Endothelial cell of umbilical vein (primary cell): ENCODE measurements around the gene CACNA2D3. TPM values are rescaled to one million over a fixed set of nuclear protein-coding genes. Genes with fewer than 3 reads are reported as not detected.

Source experiments
- BruUV-seq: library from RNA; stranded (reverse); fragments of 400-500 nt; replicated peaks from 2 replicates; lab custom pipeline; 2021; lab: Mats Ljungman, UMichigan
- CTCF ChIA-PET: fragments of 300-600, 350-600 bp; sonication (Branson Sonifier 250); formaldehyde crosslinking; loops from one replicate; lab custom pipeline; 2021; ENCODE audit warnings: antibody characterized with exemption, inconsistent platforms; lab: Charles Lee
- POLR2A ChIA-PET: fragments of 300-600, 350-600 bp; sonication (Branson Sonifier 250); formaldehyde crosslinking; loops from one replicate; lab custom pipeline; 2021; ENCODE audit warnings: antibody characterized with exemption, inconsistent platforms; lab: Charles Lee
- DNase-seq: peaks from one replicate; pipeline ENCODE4 v3.0.0-alpha.2; 2011; ENCODE audit warnings: low read depth, low spot score
- FAIRE-seq: peaks from 2 replicates; lab custom pipeline; 2011; peaks lifted over from hg19 to GRCh38; lab: Jason Lieb, UNC
- H2AFZ ChIP-seq: 2 replicates; pipeline ENCODE4 v1.6.0; 2012; ENCODE audit warnings: low read depth, low read length, control low read depth, inconsistent platforms
- H3K27ac ChIP-seq: 2 replicates; pipeline ENCODE4 v1.5.1; 2011; ENCODE audit warnings: low read depth, mild to moderate bottlenecking, control low read depth, low read length, moderate library complexity; ENCODE audit not compliant: insufficient read depth
- H3K27me3 ChIP-seq, 2 experiments: 2 replicates each; pipeline versions ENCODE4 v1.6.0 to v1.6.1; 2011; ENCODE audit warnings: low read length in 2 of 2, mixed read lengths in 1 of 2; ENCODE audit not compliant: control insufficient read depth in 2 of 2, insufficient read depth in 2 of 2
- H3K36me3 ChIP-seq, 2 experiments: 2 replicates in 1 of 2; 3 replicates in 1 of 2; pipeline ENCODE4 v1.5.1; 2011; ENCODE audit warnings: low read length in 2 of 2, mild to moderate bottlenecking in 1 of 2, moderate library complexity in 1 of 2; ENCODE audit not compliant: control insufficient read depth in 2 of 2, insufficient read depth in 2 of 2; ENCODE audit errors: extremely low read depth in 1 of 2
- H3K4me1 ChIP-seq: 3 replicates; pipeline ENCODE4 v1.5.1; 2011; ENCODE audit warnings: mild to moderate bottlenecking, low read length; ENCODE audit not compliant: control insufficient read depth, insufficient read depth; ENCODE audit errors: extremely low read depth
- H3K4me2 ChIP-seq: 2 replicates; pipeline ENCODE4 v1.6.1; 2011; ENCODE audit warnings: low read length, control low read depth, mixed read lengths; ENCODE audit not compliant: insufficient read depth
- H3K4me3 ChIP-seq, 3 experiments: fragments of 200-600 bp in 1 of 3; sonication (generic), shearing (Covaris generic) in 1 of 3; replicated peaks in 1 of 3; 2 replicates each; pipeline ENCODE4 v1.5.1; 2011 to 2016; ENCODE audit warnings: control low read depth in 3 of 3, low read length in 3 of 3, mild to moderate bottlenecking in 2 of 3, inconsistent platforms in 1 of 3, low read depth in 1 of 3, moderate library complexity in 1 of 3; ENCODE audit not compliant: insufficient read depth in 1 of 3
- H3K79me2 ChIP-seq: 2 replicates; pipeline ENCODE4 v1.6.0; 2012; ENCODE audit warnings: low read length, inconsistent platforms; ENCODE audit not compliant: control insufficient read depth, insufficient read depth
- H3K9ac ChIP-seq: replicated peaks from 2 replicates; pipeline ENCODE3; 2011; ENCODE audit warnings: low read length, control low read depth; ENCODE audit not compliant: insufficient read depth; ENCODE audit errors: extremely low read depth
- H3K9me1 ChIP-seq: replicated peaks from 3 replicates; pipeline ENCODE4 v1.6.0; 2011; ENCODE audit warnings: mild to moderate bottlenecking, low read length; ENCODE audit not compliant: control insufficient read depth, insufficient read depth; ENCODE audit errors: extremely low read depth
- H3K9me3 ChIP-seq: replicated peaks from 2 replicates; pipeline ENCODE4 v1.5.1; 2012; ENCODE audit warnings: low read length, inconsistent platforms; ENCODE audit not compliant: control insufficient read depth, insufficient read depth
- H4K20me1 ChIP-seq: replicated peaks from 2 replicates; pipeline ENCODE3; 2011; ENCODE audit warnings: mild to moderate bottlenecking, low read length; ENCODE audit not compliant: control insufficient read depth, insufficient read depth; ENCODE audit errors: extremely low read depth
- CTCF ChIP-seq, 2 donors: IDR thresholded peaks; 1 replicate in 1 of 2; 2 replicates in 1 of 2; pipeline ENCODE4 v1.5.1; 2011; ENCODE audit warnings: low read length in 2 of 2, mild to moderate bottlenecking in 2 of 2, moderate library complexity in 2 of 2, control low read depth in 1 of 2, inconsistent platforms in 1 of 2, low read depth in 1 of 2; ENCODE audit not compliant: insufficient read depth in 1 of 2; ENCODE audit errors: extremely low read depth in 1 of 2
- EZH2 ChIP-seq: IDR thresholded peaks from 2 replicates; pipeline ENCODE4 v1.6.1; 2012; ENCODE audit warnings: borderline replicate concordance, low read depth, mild to moderate bottlenecking, moderate library complexity, low read length, inconsistent platforms; ENCODE audit not compliant: severe bottlenecking
- FOS ChIP-seq: IDR thresholded peaks from 2 replicates; pipeline ENCODE4 v1.6.1; 2011; ENCODE audit warnings: mild to moderate bottlenecking, low read length, moderate library complexity, borderline replicate concordance; ENCODE audit not compliant: insufficient read depth
- GATA2 ChIP-seq: IDR thresholded peaks from 2 replicates; pipeline ENCODE4 v1.7.0; 2011; ENCODE audit warnings: low read depth, mild to moderate bottlenecking, moderate library complexity, mixed read lengths, low read length; ENCODE audit not compliant: insufficient read length, insufficient read depth
- JUN ChIP-seq: IDR thresholded peaks from 2 replicates; pipeline ENCODE4 v1.6.1; 2011; ENCODE audit warnings: borderline replicate concordance, low read depth; ENCODE audit not compliant: insufficient read length, insufficient read depth
- MAX ChIP-seq: IDR thresholded peaks from 2 replicates; pipeline ENCODE4 v1.6.1; 2011; ENCODE audit not compliant: insufficient read depth, insufficient read length
- MYC ChIP-seq: IDR thresholded peaks from one replicate; pipeline ENCODE4 v1.6.1; 2011; ENCODE audit warnings: mild to moderate bottlenecking, low read depth, low read length
- POLR2A ChIP-seq: IDR thresholded peaks from 2 replicates; pipeline ENCODE4 v1.6.1; 2012; ENCODE audit warnings: low read depth, mild to moderate bottlenecking, control low read depth, low read length
- POLR2AphosphoS5 ChIP-seq: IDR thresholded peaks from 2 replicates; pipeline ENCODE4 v1.6.1; 2012; ENCODE audit warnings: low read depth, mild to moderate bottlenecking, control low read depth, low read length, moderate library complexity; ENCODE audit not compliant: insufficient read depth
- dilution Hi-C: fragments of 300-500 bp; cut with MboI; formaldehyde crosslinking; loops from one replicate; pipeline ENCODE4 v1.15.0; 2019; ENCODE audit warnings: low sequenced_read_pairs; ENCODE audit not compliant: extremely low pct_ligation_motif_present
- intact Hi-C: fragments of 100-400 bp; cut with micrococcal nuclease; formaldehyde crosslinking; loops from one replicate; pipeline ENCODE4 v1.10.0; 2022
- polyA plus RNA-seq, 4 experiments: library from polyadenylated mRNA; depleted of rRNA in 3 of 4; stranded (reverse) in 3 of 4; unstranded in 1 of 4; fragments of >200 nt; gene quantifications; 2 replicates each; pipeline versions ENCODE4 v1.2.1 to v1.2.3, GENCODE V29; 2011 to 2012; ENCODE audit warnings: missing spikeins in 1 of 4
- total RNA-seq: library from RNA; stranded (reverse); gene quantifications from 2 replicates; pipeline ENCODE4 v1.2.3, GENCODE V29; 2021

CACNA2D3 gene
- total and polyA plus RNA-seq, 2 donors (not counting 3 experiments of a cell fraction or from before 2014, with no cell fraction given) = not detected

- Histone ChIP-seq H3K9ac (no peak overlapping the region), H3K4me1 (no peaks in the 10 kb centered on the region), H3K36me3 (no peaks in the 10 kb centered on the region), H3K27ac (no peak overlapping the region), H3K4me2 (no peak overlapping the region), H3K79me2 (no peaks in the 10 kb centered on the region), H4K20me1 (no peaks in the 10 kb centered on the region), H3K4me3 (no peak overlapping the region), H3K9me3 (no peaks in the 10 kb centered on the region), H3K27me3 (no peaks in the 10 kb centered on the region), H2AFZ (no peak overlapping the region), H3K9me1 (no peaks in the 10 kb centered on the region)
- CTCF ChIA-PET = no interaction called here
- intact Hi-C loops = no loop called here
- TF ChIP-seq CTCF (IDR thresholded peaks at IDR 0.05; ENCODE audit: extremely low read depth in 1 of 2, insufficient read depth in 1 of 2, low read depth in 1 of 2, low read length in 2 of 2) (no peak), GATA2 (no peak), POLR2A (no peak), MAX (no peak), EZH2 (no peak), MYC (no peak), FOS (no peak), POLR2AphosphoS5 (no peak), JUN (no peak)
- POLR2A ChIA-PET = no interaction called here
- dilution Hi-C loops = no loop called here
- DNase-seq (no peak), FAIRE-seq (no peak)
- no TSS peak for BruUV-seq
These were observed 115.6 kb downstream of the CACNA2D3 start for GRCh38 chr3:54237788-54238502.
